ENCODE measurements around the gene ABCA4.

The ABCA4 gene

DNA sequence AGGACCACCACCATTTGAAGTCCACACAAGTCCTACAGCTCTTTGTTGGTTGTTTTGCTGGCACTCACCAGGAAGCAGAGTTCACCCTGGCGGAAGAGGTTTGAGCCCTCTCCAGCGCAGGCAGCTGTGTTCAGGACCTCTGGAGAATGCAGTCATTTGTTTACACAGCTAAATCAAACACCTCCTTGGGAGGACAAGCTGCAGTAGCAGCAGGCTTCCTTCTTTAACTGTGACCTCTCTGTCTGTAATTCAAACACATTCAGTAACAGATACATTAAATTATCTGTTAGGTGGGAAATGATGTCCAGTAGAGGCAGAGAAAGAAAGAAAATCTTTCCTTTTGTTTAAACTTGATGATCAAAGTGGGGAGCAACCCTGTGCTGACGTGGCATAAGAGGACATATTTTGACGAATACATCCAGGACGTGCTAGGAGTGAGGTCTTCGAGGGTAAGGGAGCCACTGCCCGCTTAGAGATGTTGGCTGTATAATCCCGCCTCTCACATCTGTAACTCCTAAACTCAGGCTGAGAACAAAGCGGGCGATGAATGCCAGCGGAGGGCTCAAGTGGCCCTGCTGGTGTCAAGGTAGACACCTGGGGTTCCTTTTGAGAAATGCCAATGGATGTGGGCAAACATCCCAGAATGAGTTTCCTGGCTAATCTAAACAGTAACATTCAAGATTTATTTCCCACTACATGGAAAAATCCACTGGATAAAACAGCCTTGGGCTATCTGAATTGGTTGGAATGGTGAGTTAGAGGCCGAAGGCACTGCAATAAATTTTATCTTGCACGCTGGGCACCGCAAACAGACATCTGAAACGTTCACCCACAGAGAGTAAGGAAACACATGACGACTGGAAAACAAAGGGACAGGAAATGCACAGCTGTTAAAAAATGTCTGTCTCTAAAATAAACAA, 51.7 kb downstream of the ABCA4 start (continued):
- peak; percentile 41; the same call in 1 of the 2 replicates for TF ChIP-seq PRDM10 (tag by site-specific recombination; IDR thresholded peaks at IDR 0.05)
- peak; percentile 71 for TF ChIP-seq ZBTB44 (tag by site-specific recombination; IDR thresholded peaks at IDR 0.05)
- TF ChIP-seq ZNF514 (tag by site-specific recombination; IDR thresholded peaks at IDR 0.05), result no peak
- 0 out of 2 replicates have a peak, but pooled peaks have one; percentile 32 for TF ChIP-seq PRDM4 (tag by site-specific recombination; IDR thresholded peaks at IDR 0.05)
- TF ChIP-seq ZNF600 (tag by site-specific recombination; IDR thresholded peaks at IDR 0.05), result peak; percentile 88
- TF ChIP-seq ZBTB48 (tag by site-specific recombination; IDR thresholded peaks at IDR 0.05), result peak; percentile 58; the same call in 1 of the 2 replicates
- TF ChIP-seq ZNF501 (tag by site-specific recombination; IDR thresholded peaks at IDR 0.05), result 0 out of 2 replicates have a peak, but pooled peaks have one; percentile 20
- no peak for TF ChIP-seq ZNF747 (tag by site-specific recombination; IDR thresholded peaks at IDR 0.05)
- TF ChIP-seq ZNF843 (tag by site-specific recombination; IDR thresholded peaks at IDR 0.05), result peak; percentile 46
- no peak for TF ChIP-seq YY1 (tag by site-specific recombination; IDR thresholded peaks at IDR 0.05)
- no peak for TF ChIP-seq REPIN1 (tag by site-specific recombination; IDR thresholded peaks at IDR 0.05; ENCODE audit: low read depth)
- peak; percentile 85 for TF ChIP-seq ZNF335 (tag by site-specific recombination; conservative IDR thresholded peaks at IDR 0.05)
- TF ChIP-seq ZNF404 (tag by site-specific recombination; IDR thresholded peaks at IDR 0.05), result no peak
- no peak for TF ChIP-seq ZNF548 (tag by site-specific recombination; IDR thresholded peaks at IDR 0.05)
- TF ChIP-seq IKZF3 (tag by site-specific recombination; IDR thresholded peaks at IDR 0.05), result peak; percentile 57
- no peak for TF ChIP-seq ZBTB26 (tag by site-specific recombination; optimal IDR thresholded peaks at IDR 0.05)
- TF ChIP-seq ZNF202 (tag by site-specific recombination; IDR thresholded peaks at IDR 0.05; ENCODE audit: borderline replicate concordance), result no peak
- TF ChIP-seq SCRT2 (tag by site-specific recombination; IDR thresholded peaks at IDR 0.05), result no peak
- TF ChIP-seq FEZF1 (tag by site-specific recombination; IDR thresholded peaks at IDR 0.05), result peak; percentile 94
- no peak for TF ChIP-seq ZNF530 (tag by site-specific recombination; IDR thresholded peaks at IDR 0.05; ENCODE audit: low read depth)
- TF ChIP-seq SP3 (tag by site-specific recombination; IDR thresholded peaks at IDR 0.05), result no peak
- TF ChIP-seq, protein P1, sequence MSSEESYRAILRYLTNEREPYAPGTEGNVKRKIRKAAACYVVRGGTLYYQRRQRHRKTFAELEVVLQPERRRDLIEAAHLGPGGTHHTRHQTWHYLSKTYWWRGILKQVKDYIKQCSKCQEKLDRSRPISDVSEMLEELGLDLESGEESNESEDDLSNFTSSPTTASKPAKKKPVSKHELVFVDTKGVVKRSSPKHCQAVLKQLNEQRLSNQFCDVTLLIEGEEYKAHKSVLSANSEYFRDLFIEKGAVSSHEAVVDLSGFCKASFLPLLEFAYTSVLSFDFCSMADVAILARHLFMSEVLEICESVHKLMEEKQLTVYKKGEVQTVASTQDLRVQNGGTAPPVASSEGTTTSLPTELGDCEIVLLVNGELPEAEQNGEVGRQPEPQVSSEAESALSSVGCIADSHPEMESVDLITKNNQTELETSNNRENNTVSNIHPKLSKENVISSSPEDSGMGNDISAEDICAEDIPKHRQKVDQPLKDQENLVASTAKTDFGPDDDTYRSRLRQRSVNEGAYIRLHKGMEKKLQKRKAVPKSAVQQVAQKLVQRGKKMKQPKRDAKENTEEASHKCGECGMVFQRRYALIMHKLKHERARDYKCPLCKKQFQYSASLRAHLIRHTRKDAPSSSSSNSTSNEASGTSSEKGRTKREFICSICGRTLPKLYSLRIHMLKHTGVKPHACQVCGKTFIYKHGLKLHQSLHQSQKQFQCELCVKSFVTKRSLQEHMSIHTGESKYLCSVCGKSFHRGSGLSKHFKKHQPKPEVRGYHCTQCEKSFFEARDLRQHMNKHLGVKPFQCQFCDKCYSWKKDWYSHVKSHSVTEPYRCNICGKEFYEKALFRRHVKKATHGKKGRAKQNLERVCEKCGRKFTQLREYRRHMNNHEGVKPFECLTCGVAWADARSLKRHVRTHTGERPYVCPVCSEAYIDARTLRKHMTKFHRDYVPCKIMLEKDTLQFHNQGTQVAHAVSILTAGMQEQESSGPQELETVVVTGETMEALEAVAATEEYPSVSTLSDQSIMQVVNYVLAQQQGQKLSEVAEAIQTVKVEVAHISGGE (tag by site-specific recombination; conservative IDR thresholded peaks at IDR 0.05; ENCODE audit: low read depth), result no peak

All from HEK293 (cell line).